Activated CD4-positive, alpha-beta T cell treated with anti-CD3 and anti-CD28 coated beads, Interleukin-2, amount 10 ng/mL, durations not matched to agents 7 days and 5 days (primary cell): ENCODE results near the gene CNTNAP2. TPM values are rescaled to one million over a fixed set of nuclear protein-coding genes. Genes with fewer than 3 reads are reported as not detected.

Experiments
- CTCF ChIA-PET: fragments of 350-600 bp; sonication (Branson Sonifier 250); formaldehyde crosslinking; loops from one replicate; lab custom pipeline; 2021; ENCODE audit warnings: antibody characterized with exemption; lab: Charles Lee
- POLR2A ChIA-PET: fragments of 350-600 bp; sonication (Branson Sonifier 250); formaldehyde crosslinking; loops from one replicate; lab custom pipeline; 2021; ENCODE audit warnings: antibody characterized with exemption; lab: Charles Lee
- DNase-seq: peaks from one replicate; pipeline ENCODE4 v3.0.0-alpha.2; 2020
- H3K27ac Mint-ChIP-seq: one replicate; pipeline ENCODE4 v1.8.0; 2021; ENCODE audit warnings: mild to moderate bottlenecking, moderate library complexity, mixed read lengths
- H3K27me3 Mint-ChIP-seq: one replicate; pipeline ENCODE4 v1.8.0; 2021; ENCODE audit warnings: mixed read lengths
- H3K36me3 Mint-ChIP-seq: one replicate; pipeline ENCODE4 v1.8.0; 2021; ENCODE audit warnings: low read depth, mixed read lengths
- H3K4me1 Mint-ChIP-seq: one replicate; pipeline ENCODE4 v1.8.0; 2021; ENCODE audit warnings: mixed read lengths
- H3K4me3 Mint-ChIP-seq: one replicate; pipeline ENCODE4 v1.8.0; 2021; ENCODE audit warnings: mild to moderate bottlenecking, moderate library complexity, mixed read lengths
- H3K9me3 Mint-ChIP-seq: one replicate; pipeline ENCODE4 v1.8.0; 2021; ENCODE audit warnings: mixed read lengths
- total RNA-seq, 2 experiments: library from RNA; stranded (reverse); gene quantifications; one replicate each; pipeline ENCODE4 v1.2.3, GENCODE V29; 2021

CNTNAP2 gene
- total RNA-seq, 2 experiments from 2014 or later: not detected

- no peaks in the 10 kb centered on the region for H3K9me3 Mint-ChIP-seq
- no peaks in the 10 kb centered on the region for H3K36me3 Mint-ChIP-seq
- no peaks in the 10 kb centered on the region for H3K27me3 Mint-ChIP-seq
- ChIA-PET CTCF (interaction anchor here (0.6 to 0.9 kb wide), 2 partner anchors 10 to 1247 kb away, joined by 3 to 5 read pairs; no protein-coding TSS in a partner anchor), POLR2A (interaction anchor here (0.6 kb wide), 1 partner anchor 1098 kb away, joined by 5 read pairs; no protein-coding TSS in a partner anchor)
- H3K4me1 Mint-ChIP-seq: no peaks in the 10 kb centered on the region
- no peak overlapping the region for H3K27ac Mint-ChIP-seq
- DNase-seq: no peak
- H3K4me3 Mint-ChIP-seq: no peak overlapping the region
Measured at GRCh38 chr7:147878912-147879661, 1762.5 kb downstream of the CNTNAP2 start.

GRCh38 chr7:147885869-147886268, 1769.3 kb downstream of the CNTNAP2 start:
- Mint-ChIP-seq H3K36me3 (no peaks in the 10 kb centered on the region), H3K4me1 (no peaks in the 10 kb centered on the region), H3K27me3 (no peaks in the 10 kb centered on the region), H3K9me3 (no peaks in the 10 kb centered on the region), H3K4me3 (no peak overlapping the region), H3K27ac (no peak overlapping the region)
- POLR2A ChIA-PET: no interaction called here
- CTCF ChIA-PET: no interaction called here
- DNase-seq: no peak

GRCh38 chr7:147894271-147894670, 1777.7 kb downstream of the CNTNAP2 start:
- DNase-seq: no peak
- POLR2A ChIA-PET: no interaction called here
- no peak overlapping the region for H3K27ac Mint-ChIP-seq
- no peaks in the 10 kb centered on the region for H3K9me3 Mint-ChIP-seq
- H3K4me1 Mint-ChIP-seq: no peaks in the 10 kb centered on the region
- CTCF ChIA-PET: no interaction called here
- no peak overlapping the region for H3K4me3 Mint-ChIP-seq
- H3K36me3 Mint-ChIP-seq: no peaks in the 10 kb centered on the region
- no peaks in the 10 kb centered on the region for H3K27me3 Mint-ChIP-seq

GRCh38 chr7:147896121-147896520, 1779.5 kb downstream of the CNTNAP2 start:
- Mint-ChIP-seq H3K9me3 (no peaks in the 10 kb centered on the region), H3K4me3 (no peak overlapping the region)
- CTCF ChIA-PET: no interaction called here

GRCh38 chr7:147903536-147904218, 1787.1 kb downstream of the CNTNAP2 start:
- ChIA-PET POLR2A (no interaction called here), CTCF (no interaction called here)
- DNase-seq: no peak
- no peak overlapping the region for H3K4me3 Mint-ChIP-seq
- H3K27me3 Mint-ChIP-seq: no peaks in the 10 kb centered on the region
- H3K4me1 Mint-ChIP-seq: no peaks in the 10 kb centered on the region
- H3K36me3 Mint-ChIP-seq: no peaks in the 10 kb centered on the region
- no peaks in the 10 kb centered on the region for H3K9me3 Mint-ChIP-seq
- no peak overlapping the region for H3K27ac Mint-ChIP-seq

More at GRCh38 chr7:147896121-147896520, 1779.5 kb downstream of the CNTNAP2 start:
- H3K27me3 Mint-ChIP-seq: no peaks in the 10 kb centered on the region
- H3K36me3 Mint-ChIP-seq: no peaks in the 10 kb centered on the region
- no peak overlapping the region for H3K27ac Mint-ChIP-seq
- POLR2A ChIA-PET: no interaction called here
- DNase-seq: no peak
- H3K4me1 Mint-ChIP-seq: no peaks in the 10 kb centered on the region

- Mint-ChIP-seq H3K4me1 (no peaks in the 10 kb centered on the region), H3K36me3 (no peaks in the 10 kb centered on the region), H3K9me3 (no peaks in the 10 kb centered on the region), H3K4me3 (no peak overlapping the region), H3K27ac (no peak overlapping the region), H3K27me3 (no peaks in the 10 kb centered on the region)
- no peak for DNase-seq
- ChIA-PET POLR2A (no interaction called here), CTCF (no interaction called here)
Measured at GRCh38 chr7:147904219-147904576, 1787.6 kb downstream of the CNTNAP2 start.

GRCh38 chr7:147909431-147910148, 1793.0 kb downstream of the CNTNAP2 start:
- POLR2A ChIA-PET: no interaction called here
- no peaks in the 10 kb centered on the region for H3K4me1 Mint-ChIP-seq
- CTCF ChIA-PET: interaction anchor here (1.1 kb wide), 1 partner anchor 29 kb away, joined by 3 read pairs; no protein-coding TSS in a partner anchor
- no peaks in the 10 kb centered on the region for H3K27me3 Mint-ChIP-seq
- no peak for DNase-seq
- H3K4me3 Mint-ChIP-seq: no peak overlapping the region
- no peaks in the 10 kb centered on the region for H3K36me3 Mint-ChIP-seq
- no peaks in the 10 kb centered on the region for H3K9me3 Mint-ChIP-seq
- no peak overlapping the region for H3K27ac Mint-ChIP-seq

GRCh38 chr7:147911201-147911601, 1794.6 kb downstream of the CNTNAP2 start:
- no peak overlapping the region for H3K4me3 Mint-ChIP-seq
- ChIA-PET CTCF (no interaction called here), POLR2A (no interaction called here)

GRCh38 chr7:147912291-147912690, 1795.7 kb downstream of the CNTNAP2 start:
- no peak overlapping the region for H3K4me3 Mint-ChIP-seq
- ChIA-PET CTCF (no interaction called here), POLR2A (interaction anchor here (0.6 kb wide), 1 partner anchor 38 kb away, joined by 6 read pairs; no protein-coding TSS in a partner anchor)
- H3K36me3 Mint-ChIP-seq: no peaks in the 10 kb centered on the region
- DNase-seq: no peak
- H3K27me3 Mint-ChIP-seq: no peaks in the 10 kb centered on the region
- no peak overlapping the region for H3K27ac Mint-ChIP-seq
- H3K9me3 Mint-ChIP-seq: no peaks in the 10 kb centered on the region
- no peaks in the 10 kb centered on the region for H3K4me1 Mint-ChIP-seq

More at GRCh38 chr7:147911201-147911601, 1794.6 kb downstream of the CNTNAP2 start:
- Mint-ChIP-seq H3K36me3 (no peaks in the 10 kb centered on the region), H3K4me1 (no peaks in the 10 kb centered on the region), H3K27ac (no peak overlapping the region), H3K9me3 (no peaks in the 10 kb centered on the region), H3K27me3 (no peaks in the 10 kb centered on the region)
- no peak for DNase-seq

GRCh38 chr7:147912946-147913638, 1796.5 kb downstream of the CNTNAP2 start:
- Mint-ChIP-seq H3K4me3 (no peak overlapping the region), H3K27me3 (no peaks in the 10 kb centered on the region), H3K9me3 (no peaks in the 10 kb centered on the region), H3K27ac (no peak overlapping the region), H3K4me1 (no peaks in the 10 kb centered on the region), H3K36me3 (no peaks in the 10 kb centered on the region)
- ChIA-PET POLR2A (no interaction called here), CTCF (no interaction called here)
- no peak for DNase-seq

GRCh38 chr7:147915781-147916180, 1799.2 kb downstream of the CNTNAP2 start:
- no peak overlapping the region for H3K27ac Mint-ChIP-seq
- no peaks in the 10 kb centered on the region for H3K36me3 Mint-ChIP-seq
- ChIA-PET POLR2A (no interaction called here), CTCF (no interaction called here)
- no peaks in the 10 kb centered on the region for H3K27me3 Mint-ChIP-seq
- H3K4me1 Mint-ChIP-seq: no peaks in the 10 kb centered on the region
- no peak overlapping the region for H3K4me3 Mint-ChIP-seq
- no peak for DNase-seq
- no peaks in the 10 kb centered on the region for H3K9me3 Mint-ChIP-seq

GRCh38 chr7:147916573-147916972, 1800.0 kb downstream of the CNTNAP2 start:
- no peak overlapping the region for H3K27ac Mint-ChIP-seq
- no peak overlapping the region for H3K4me3 Mint-ChIP-seq
- H3K4me1 Mint-ChIP-seq: no peaks in the 10 kb centered on the region
- DNase-seq: no peak
- no peaks in the 10 kb centered on the region for H3K9me3 Mint-ChIP-seq
- no peaks in the 10 kb centered on the region for H3K27me3 Mint-ChIP-seq
- H3K36me3 Mint-ChIP-seq: no peaks in the 10 kb centered on the region
- ChIA-PET POLR2A (no interaction called here), CTCF (no interaction called here)
